T-helper 2 cell treated with Interferon-gamma antibody and Interleukin-4, amounts not matched to agents 100 ng/mL and 5 ng/mL, for 36 hours (primary cell): Measurements from ENCODE around the gene TPO. TPM values are rescaled to one million over a fixed set of nuclear protein-coding genes. Genes with fewer than 3 reads are reported as not detected.
"Not testable (repeated sequence)": the region's sequence is repeated elsewhere in the genome, so short reads cannot be mapped to it uniquely, and the experiment has no call there.

ENCODE experiments used
- intact Hi-C: fragments of 100-400 bp; cut with micrococcal nuclease; formaldehyde crosslinking; loops from one replicate; pipeline ENCODE4 v1.15.1; 2023
- total RNA-seq: library from RNA; stranded (reverse); gene quantifications from 2 replicates; pipeline ENCODE4 v1.2.3, GENCODE V29; 2022

Gene TPO
- total RNA-seq, 1 donor from 2014 or later, result 1.2 TPM

DNA sequence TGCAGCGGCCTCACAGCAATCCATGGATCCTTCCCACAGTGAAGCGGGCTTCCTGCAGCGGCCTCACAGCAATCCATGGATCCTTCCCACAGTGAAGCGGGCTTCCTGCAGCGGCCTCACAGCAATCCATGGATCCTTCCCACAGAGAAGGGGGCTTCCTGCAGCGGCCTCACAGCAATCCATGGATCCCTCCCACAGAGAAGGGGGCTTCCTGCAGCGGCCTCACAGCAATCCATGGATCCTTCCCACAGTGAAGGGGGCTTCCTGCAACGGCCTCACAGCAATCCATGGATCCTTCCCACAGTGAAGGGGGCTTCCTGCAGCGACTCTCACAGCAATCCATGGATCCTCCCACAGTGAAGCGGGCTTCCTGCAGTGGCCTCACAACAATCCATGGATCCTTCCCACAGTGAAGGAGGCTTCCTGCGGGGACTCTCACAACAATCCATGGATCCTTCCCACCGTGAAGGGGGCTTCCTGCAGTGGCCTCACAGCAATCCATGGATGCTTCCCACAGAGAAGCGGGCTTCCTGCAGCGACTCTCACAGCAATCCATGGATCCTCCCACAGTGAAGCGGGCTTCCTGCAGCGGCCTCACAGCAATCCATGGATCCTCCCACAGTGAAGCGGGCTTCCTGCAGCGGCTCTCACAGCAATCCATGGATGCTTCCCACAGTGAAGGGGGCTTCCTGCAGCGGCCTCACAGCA, 168.1 kb downstream of the TPO start:
- intact Hi-C loops, result not testable (repeated sequence)

DNA sequence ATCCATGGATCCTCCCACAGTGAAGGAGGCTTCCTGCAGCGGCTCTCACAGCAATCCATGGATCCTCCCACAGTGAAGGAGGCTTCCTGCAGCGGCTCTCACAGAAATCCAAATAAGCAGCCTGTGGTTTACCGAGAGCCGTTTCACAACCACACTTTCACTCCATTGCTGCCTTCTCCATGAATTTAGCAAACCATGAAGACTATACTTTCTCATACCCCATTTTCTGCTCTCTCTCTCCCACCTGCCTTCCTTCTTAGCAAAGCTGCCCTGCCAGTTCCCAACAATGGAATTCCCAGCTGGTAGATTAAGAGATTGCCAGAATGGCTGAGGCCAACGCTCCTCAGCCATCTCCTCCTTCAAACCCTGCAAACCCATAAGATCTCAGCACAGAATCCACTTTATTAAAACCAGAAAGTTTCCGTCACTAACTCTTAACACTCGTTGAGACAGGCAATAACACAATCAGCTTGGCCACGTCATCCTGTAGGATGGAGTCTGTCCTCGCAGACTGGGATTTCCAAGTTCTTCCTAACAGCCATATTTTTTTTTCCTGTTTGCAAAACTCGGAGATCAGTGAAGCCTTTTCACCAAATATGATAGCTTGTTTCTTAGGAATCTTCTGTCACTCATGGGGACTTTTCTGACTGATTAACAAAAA, 168.8 kb downstream of the TPO start:
- intact Hi-C loops, result no loop called here

DNA sequence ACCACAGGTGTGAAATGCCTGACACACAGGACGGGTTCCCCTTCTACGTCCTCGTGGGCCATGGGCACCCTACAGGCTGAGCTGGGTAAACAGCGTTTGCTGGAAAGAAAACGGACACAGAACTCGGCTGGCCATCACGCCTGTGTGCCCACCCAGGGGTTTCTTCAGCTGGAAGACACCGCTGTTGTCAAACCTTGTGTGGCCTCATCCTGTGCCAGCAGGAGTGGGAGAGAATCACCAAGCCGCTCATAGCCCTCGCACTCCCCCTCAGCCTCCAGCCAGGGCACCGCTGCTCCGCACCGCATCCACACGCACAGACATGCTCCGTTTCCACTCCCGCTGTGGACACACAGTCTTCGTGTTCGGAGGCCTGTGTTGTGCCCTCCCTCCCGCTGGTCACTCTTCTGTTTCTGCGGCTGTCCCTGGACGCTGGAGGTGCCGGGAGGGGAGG, 169.7 kb downstream of the TPO start:
- intact Hi-C loops, result no loop called here

DNA sequence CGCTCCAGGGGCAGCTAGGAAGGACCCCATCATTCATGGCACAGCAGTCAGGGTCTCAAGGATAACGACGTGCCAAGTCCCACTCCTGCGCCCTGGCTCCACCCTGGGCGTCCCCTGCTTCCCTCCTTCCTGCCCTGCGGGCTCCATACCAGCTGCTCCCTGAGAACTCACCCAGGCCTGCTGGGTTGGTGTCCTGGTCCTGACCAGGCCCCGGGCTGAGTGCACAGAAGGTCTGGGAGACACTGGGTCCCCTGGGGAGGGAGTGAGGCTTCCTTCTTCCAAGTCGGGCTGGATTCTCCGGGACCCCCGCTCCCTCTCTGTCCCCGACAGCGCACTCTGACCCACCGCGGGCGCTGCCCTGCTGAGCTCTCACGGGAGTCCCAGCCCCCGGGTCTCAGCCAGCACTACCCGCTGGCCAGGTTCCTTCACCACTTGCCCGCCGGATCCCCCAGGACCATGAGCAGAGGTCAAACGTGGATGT, 170.8 kb downstream of the TPO start:
- intact Hi-C loops, result no loop called here

DNA sequence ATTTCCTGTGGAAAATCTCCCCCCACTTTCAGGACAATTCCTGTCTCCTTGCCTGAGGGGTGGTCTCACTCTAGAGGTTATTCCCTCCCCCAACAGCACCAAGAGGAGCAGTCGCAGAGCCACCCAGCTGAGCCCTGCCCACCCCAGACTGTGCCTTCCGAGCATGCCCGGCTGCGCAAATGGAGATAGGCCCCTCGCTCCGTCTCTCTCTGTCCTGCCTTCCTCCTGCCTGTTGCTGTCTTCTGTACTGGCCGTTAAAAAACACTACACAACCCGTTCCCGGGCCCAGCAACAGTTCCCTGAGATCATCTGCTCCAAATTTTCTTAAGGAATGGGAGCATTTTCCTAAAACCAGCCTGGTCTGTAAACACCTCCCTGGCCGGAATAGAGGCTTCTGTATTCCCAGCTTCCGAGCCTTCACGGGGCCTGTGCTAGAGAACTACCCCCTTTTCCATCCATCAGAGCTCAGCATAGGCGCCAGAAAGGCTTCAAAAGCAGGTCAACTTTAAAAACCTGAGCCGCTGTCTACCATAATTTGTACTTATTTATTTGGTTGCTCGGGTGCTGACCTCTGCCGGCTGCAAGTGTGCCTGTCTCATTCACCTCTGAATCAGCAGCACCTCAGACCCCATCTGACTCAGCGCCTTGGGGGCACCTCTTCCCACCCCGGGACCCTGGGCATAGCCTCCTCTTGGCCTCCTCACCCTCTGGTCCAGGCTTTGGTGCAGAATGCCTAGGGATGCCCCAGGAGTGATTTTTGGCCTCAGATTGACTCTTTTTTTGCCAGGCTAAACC, 171.6 kb downstream of the TPO start:
- intact Hi-C loops, result no loop called here

DNA sequence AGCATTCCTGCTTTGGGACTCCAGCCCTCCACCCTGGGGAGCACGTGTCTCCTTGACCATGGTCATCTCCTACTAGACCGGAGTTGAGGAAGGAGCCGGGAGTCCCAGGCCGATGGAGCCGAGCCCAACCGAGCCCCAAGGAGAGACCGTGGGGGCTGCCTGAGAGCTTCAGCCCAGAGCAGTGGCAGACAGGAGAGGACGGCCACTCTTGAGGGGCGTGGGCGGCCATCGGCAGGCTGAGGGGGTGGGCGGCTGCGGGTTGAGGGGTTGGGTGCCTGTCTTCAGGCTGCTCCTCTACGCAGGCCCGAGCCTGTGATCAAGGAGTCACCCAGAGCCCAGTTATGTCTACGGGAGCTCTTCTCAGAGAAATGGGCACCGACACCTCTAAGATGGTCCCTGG, 172.4 kb downstream of the TPO start:
- intact Hi-C loops, result no loop called here

DNA sequence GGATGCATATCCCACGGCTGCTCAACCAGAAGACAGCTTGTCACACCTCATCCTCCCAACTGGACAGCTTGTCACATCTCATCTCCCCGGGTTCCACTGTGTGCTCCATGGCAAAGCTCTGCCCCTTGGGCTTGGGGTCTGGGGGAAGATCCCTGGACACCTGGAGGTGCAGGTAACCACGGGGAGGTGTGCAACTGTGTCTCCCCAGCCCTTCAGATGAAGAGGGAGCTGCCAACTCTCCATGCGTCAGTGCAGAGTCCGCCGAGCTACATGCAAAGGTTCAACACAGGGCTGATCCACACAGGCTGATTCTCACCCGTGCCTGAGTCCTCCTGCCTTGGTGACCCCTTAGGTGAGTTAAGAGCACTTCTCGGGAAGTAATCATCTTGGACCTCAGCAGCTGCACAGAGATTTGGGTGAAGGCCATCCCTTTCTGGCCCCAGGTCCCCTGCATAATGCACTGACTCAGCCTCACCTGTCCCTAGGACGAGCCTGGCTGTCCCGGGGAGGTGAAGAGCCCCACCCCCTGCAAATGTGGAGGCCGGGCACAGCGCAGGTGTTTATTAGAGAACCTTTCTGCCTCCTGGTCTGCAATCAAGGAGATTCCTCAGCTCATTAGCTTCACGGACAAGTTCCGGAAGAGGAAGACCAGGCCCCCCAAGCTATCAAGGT, 173.1 kb downstream of the TPO start:
- intact Hi-C loops, result no loop called here

DNA sequence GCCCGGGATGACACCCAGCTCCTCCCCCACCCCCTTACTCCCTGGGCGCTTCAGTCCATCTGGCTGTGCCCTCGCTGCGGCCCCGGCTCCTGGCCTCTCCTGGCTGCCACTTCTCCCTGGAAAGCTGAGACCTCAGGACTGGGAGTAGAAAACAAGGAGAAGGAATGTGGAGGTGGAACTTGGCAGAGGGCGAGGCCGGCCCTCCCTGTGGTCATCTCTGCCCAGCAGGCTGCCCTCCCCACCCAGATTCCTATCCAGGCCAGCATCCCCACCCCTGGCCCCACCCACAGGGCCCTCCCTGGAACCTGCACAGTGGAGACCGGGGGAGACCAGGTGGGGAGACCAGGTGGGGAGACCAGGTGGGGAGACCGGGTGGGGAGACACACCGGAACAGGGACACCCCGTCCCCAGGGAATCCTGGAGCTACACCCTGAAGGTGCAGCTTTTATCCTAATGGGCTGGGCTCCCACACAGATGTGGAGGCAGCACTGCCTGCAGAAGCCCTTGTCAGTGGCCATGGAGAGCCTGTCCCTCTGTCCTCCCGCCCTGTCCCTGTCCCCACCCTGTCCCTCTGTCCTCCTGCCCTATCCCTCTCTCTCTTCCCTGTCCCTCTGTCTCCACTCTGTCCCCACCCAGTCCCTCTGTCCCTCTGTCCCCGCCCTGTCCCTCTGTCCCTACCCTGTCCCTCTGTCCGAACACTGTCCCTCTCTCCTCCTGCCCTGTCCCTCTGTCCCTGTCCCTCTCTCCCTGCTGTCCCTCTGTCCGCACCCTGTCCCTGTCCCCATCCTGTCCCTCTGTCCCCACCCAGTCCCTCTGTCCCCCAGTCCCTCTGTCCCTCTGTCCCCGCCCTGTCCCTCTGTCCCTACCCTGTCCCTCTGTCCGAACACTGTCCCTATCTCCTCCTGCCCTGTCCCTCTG, 173.9 kb downstream of the TPO start:
- intact Hi-C loops, result no loop called here

DNA sequence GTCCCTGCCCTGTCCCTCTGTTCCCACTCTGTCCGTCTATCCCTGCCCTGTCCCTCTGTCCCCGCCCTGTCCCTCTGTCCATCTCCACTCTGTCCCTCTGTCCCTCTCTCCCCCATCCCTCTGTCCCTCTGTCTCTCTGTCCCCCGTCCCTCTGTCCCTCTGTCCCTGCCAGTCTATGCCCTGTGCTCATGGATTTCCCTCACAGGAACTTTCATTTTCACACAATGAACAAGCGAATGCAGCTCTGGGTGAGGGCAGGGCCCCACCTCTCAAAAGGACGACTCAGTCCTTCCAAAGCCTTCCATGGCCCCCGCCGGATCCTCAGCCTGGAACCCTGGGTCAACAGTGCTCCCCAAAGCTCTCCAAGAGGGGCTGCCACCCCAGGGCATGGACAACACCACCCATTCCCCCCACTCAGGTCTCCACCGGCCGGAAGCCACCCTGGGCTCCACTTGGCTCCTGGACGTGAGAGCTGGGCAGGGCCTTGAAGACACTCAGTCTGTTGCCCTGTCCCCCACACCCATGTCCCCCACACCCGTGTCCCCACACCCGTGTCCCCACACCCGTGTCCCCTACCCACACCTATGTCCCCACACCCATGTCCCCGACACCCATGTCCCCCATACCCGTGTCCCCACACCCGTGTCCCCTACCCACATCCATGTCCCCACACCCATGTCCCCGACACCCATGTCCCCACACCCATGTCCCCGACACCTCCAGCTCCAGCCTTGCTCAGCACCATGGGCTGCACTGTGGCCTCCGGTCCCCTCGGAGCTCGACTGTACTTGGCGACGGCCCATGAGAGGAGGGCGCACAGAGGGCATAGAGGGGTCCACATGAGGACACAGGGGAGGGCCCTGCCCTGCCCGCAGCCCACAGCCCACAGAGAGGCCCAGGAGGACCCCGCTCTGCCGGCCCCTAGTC, 175.1 kb downstream of the TPO start:
- intact Hi-C loops, result no loop called here

DNA sequence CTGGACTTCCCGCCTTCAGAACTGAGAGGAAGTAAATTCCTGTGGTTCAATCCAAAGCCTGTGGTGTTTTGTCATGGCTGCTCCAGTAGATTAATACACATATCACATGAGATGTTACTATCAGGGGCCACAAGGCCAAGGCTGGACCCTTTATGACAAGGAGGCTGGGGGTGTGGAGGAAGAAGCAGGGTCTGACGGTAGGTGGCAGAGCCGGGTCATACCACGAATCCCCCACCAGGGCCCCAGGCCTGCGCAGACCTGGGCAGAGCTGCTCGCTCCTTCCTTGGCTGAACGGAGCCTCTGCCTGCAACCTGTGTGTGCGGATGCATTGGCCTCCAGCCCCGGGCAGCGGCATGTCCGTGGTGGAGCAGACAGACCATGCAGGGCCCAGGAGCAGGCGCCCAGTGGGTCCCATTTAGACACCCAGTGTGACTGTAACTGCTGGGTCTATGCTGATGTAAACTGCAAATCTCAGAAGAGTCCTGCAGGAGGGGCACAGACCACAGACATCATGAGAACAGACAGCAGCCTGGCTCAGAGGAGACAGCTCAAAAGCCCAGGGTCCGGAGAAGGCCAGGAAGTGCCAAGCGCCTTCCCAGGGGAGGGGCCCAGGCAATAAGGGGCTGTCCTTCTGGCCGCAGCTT, 175.8 kb downstream of the TPO start:
- intact Hi-C loops, result no loop called here

DNA sequence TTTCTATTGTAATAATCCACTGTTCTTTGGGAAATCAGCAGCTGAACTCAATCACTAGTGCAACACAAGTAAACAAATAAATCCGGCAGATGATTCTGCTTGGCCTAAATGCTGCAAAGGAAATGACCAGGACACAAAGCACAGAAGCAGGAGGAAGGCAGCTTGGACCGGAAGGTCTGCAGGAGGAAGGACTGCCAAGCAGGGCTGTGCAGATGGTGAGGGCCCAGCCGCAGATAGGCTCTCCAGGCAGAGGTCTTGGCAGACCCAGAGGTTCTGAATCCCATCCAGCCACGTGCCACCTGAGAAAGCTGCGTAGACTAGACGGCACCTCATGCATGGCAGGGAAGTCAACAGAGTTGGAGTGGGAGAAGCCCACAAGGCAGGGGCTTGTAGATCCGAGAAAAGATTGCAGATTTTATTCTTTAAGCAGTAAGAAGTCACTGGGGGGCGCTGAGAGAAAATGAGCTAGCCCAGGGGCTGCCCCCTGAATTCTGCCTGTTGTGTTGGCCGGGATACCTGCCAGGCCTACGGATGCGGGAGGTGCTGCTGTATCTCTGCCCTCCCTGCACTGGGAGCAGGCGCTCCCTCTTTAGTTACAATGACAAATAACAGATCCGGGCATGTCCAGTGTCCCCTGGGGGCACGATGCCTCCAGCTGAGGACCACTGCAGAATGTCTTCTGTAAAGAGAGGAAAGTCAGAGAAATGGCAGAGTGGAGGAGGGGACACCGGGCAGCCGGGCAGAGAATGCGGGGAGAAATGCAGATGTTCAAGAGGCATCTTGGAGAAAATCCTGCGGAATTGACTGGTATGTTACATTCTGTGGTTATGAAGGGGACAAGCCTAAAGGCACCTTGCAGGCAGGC, 177.6 kb downstream of the TPO start:
- intact Hi-C loops, result no loop called here

DNA sequence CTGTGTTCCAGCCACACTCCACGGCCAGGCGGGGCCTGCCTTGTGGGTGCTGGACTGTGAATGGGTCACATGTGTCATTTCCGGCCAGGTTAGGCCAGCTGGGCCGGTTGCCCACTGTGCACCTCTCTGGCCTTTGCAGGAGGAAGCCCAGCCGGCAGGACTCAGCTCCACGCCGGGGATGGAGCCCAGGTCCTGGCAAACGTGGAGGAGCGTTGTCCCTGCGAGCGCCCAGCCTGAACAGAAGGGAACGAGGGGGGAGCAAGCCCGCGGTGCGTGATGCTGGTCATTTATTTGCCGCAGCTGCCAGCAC, 178.2 kb downstream of the TPO start:
- intact Hi-C loops, result no loop called here
